GM12878 (cell line): ENCODE measurements around the gene FNIP1. TPM values are rescaled to one million over a fixed set of nuclear protein-coding genes. Genes with fewer than 3 reads are reported as not detected.

Experiments
- ATAC-seq: fragments of 200-7000 bp; cut with Tn5 transposase; 3 replicates; pipeline ENCODE4 v1.9.1; 2020; ENCODE audit warnings: mild to moderate bottlenecking, moderate library complexity
- BruUV-seq: library from RNA; stranded (reverse); fragments of 400-500 nt; replicated peaks from 2 replicates; lab custom pipeline; 2021; lab: Mats Ljungman, UMichigan
- CTCF ChIA-PET: fragments of 300-600 bp; sonication (Branson Sonifier 250); formaldehyde crosslinking; extraction: SDS; loops from one replicate; lab custom pipeline; 2021; ENCODE audit warnings: inconsistent platforms; lab: Yijun Ruan, JAX
- POLR2A ChIA-PET: fragments of 350-600 bp; formaldehyde crosslinking; extraction: SDS; loops from one replicate; lab custom pipeline; 2021; ENCODE audit warnings: inconsistent platforms; lab: Charles Lee
- RAD21 ChIA-PET: fragments of 300-600 bp; sonication (Branson Sonifier 250); formaldehyde crosslinking; loops from one replicate; lab custom pipeline; 2023; ENCODE audit warnings: antibody characterized with exemption; ENCODE audit not compliant: unreplicated experiment; lab: Charles Lee
- SMC1A ChIA-PET: fragments of 300-600 bp; sonication (Branson Sonifier 250); formaldehyde crosslinking; loops from one replicate; lab custom pipeline; 2023; ENCODE audit not compliant: unreplicated experiment, uncharacterized antibody; lab: Charles Lee
- DNase-seq: peaks from one replicate; pipeline ENCODE4 v3.0.0-alpha.2; 2011; ENCODE audit warnings: low read depth, low spot score
- FAIRE-seq: peaks from 3 replicates; lab custom pipeline; 2011; peaks lifted over from hg19 to GRCh38; lab: Jason Lieb, UNC
- H2AFZ ChIP-seq: 2 replicates; pipeline ENCODE4 v1.6.0; 2011; ENCODE audit warnings: low read depth, low read length, control low read depth; ENCODE audit not compliant: control insufficient read depth
- H3K27ac ChIP-seq: 2 replicates; pipeline ENCODE4 v1.5.1; 2011; ENCODE audit warnings: control low read depth; ENCODE audit not compliant: control insufficient read depth, insufficient read depth
- H3K27me3 ChIP-seq, 2 experiments: replicated peaks in 1 of 2; 2 replicates each; pipeline versions ENCODE4 v1.6.0 to v1.6.1; 2011; ENCODE audit warnings: low read length in 1 of 2; ENCODE audit not compliant: control insufficient read depth in 2 of 2, insufficient read depth in 2 of 2
- H3K36me3 ChIP-seq, 2 experiments: 2 replicates each; pipeline ENCODE4 v1.5.1; 2011; ENCODE audit warnings: low read length in 1 of 2; ENCODE audit not compliant: control insufficient read depth in 2 of 2, insufficient read depth in 2 of 2
- H3K4me1 ChIP-seq: 2 replicates; pipeline ENCODE4 v1.6.1; 2011; ENCODE audit warnings: mild to moderate bottlenecking, low read length, moderate library complexity, mixed read lengths; ENCODE audit not compliant: control insufficient read depth, insufficient read depth
- H3K4me2 ChIP-seq: 2 replicates; pipeline ENCODE4 v1.6.0; 2011; ENCODE audit warnings: control low read depth; ENCODE audit not compliant: control insufficient read depth, insufficient read depth
- H3K4me3 ChIP-seq: fragments of 200-600 bp; sonication (generic); 2 replicates; pipeline ENCODE4 v1.5.1; 2016
- H3K79me2 ChIP-seq: 2 replicates; pipeline ENCODE4 v1.6.0; 2011; ENCODE audit warnings: low read length; ENCODE audit not compliant: control insufficient read depth, insufficient read depth
- H3K9ac ChIP-seq: 2 replicates; pipeline ENCODE4 v1.8.0; 2011; ENCODE audit warnings: low read length, control low read depth, mixed read lengths; ENCODE audit not compliant: control insufficient read depth, insufficient read depth
- H3K9me3 ChIP-seq: replicated peaks from 3 replicates; pipeline ENCODE4 v1.5.1; 2011; ENCODE audit warnings: mild to moderate bottlenecking, low read length; ENCODE audit not compliant: control insufficient read depth, insufficient read depth
- H4K20me1 ChIP-seq: 2 replicates; pipeline ENCODE4 v1.6.0; 2011; ENCODE audit not compliant: control insufficient read depth, insufficient read depth
- FOXK2 ChIP-seq: fragments of 450-650 bp; IDR thresholded peaks from 2 replicates; pipeline ENCODE4 v1.6.1; 2017; ENCODE audit warnings: mild to moderate bottlenecking, moderate library complexity
- GABPA ChIP-seq: IDR thresholded peaks from 2 replicates; pipeline ENCODE4 v1.6.1; 2014; ENCODE audit warnings: antibody characterized with exemption, low read depth, mild to moderate bottlenecking, inconsistent platforms
- HDAC6 ChIP-seq: fragments of 200-600 bp; sonication (generic); IDR thresholded peaks from one replicate; pipeline ENCODE4 v1.8.0; 2017; ENCODE audit warnings: antibody characterized with exemption; ENCODE audit not compliant: unreplicated experiment
- JUNB ChIP-seq: IDR thresholded peaks from 2 replicates; pipeline ENCODE4 v1.6.1; 2016; ENCODE audit warnings: antibody characterized with exemption, mild to moderate bottlenecking
- KAT2A ChIP-seq: conservative IDR thresholded peaks from 2 replicates; pipeline ENCODE4 v1.6.1; 2011; ENCODE audit warnings: low read depth, low read length; ENCODE audit not compliant: control insufficient read depth
- NKRF ChIP-seq: fragments of 450-650 bp; conservative IDR thresholded peaks from 2 replicates; pipeline ENCODE4 v1.6.1; 2017; ENCODE audit warnings: mild to moderate bottlenecking, moderate library complexity
- ZBTB33 ChIP-seq: fragments of 450-650 bp; IDR thresholded peaks from 2 replicates; pipeline ENCODE4 v1.6.1; 2017; ENCODE audit warnings: mild to moderate bottlenecking
- WGBS: methylation state at CpG from one replicate; pipeline ENCODE4 v1.1.6; 2016; ENCODE audit warnings: low lambda C conversion rate; ENCODE audit not compliant: insufficient replicate concordance, insufficient coverage; ENCODE audit errors: missing lambda C conversion rate; 5-methylcytosine and 5-hydroxymethylcytosine counted together
- in situ Hi-C: fragments of 300-500 bp; cut with MboI; formaldehyde crosslinking; loops from 9 replicates; pipeline ENCODE4 v1.14.3; 2018; ENCODE audit warnings: mixed read lengths
- intact Hi-C: fragments of 100-400 bp; cut with micrococcal nuclease; formaldehyde crosslinking; loops from one replicate; pipeline ENCODE4 v1.14.2; 2022; ENCODE audit not compliant: unreplicated experiment
- polyA plus RNA-seq, 11 experiments: library from polyadenylated mRNA; depleted of rRNA in 4 of 11; unstranded in 6 of 11; stranded (reverse) in 5 of 11; fragments of >200 nt; fragmentation: Nextera tagmentation in 4 of 11; fragmentation: Illumina TruSeq in 1 of 11; extraction: Ambion mirVana in 4 of 11; extraction: Trizol in 1 of 11; gene quantifications; 1 replicate in 1 of 11; 2 replicates in 10 of 11; pipeline versions ENCODE4 v1.2.1 to v1.2.3, GENCODE V29; 2011 to 2016; ENCODE audit warnings: inconsistent platforms in 2 of 11, missing spikeins in 2 of 11, low read depth in 1 of 11
- total RNA-seq, 4 experiments: library from RNA; depleted of rRNA in 3 of 4; stranded (reverse); fragments of >200 nt in 3 of 4; fragmentation: Illumina TruSeq in 1 of 4; extraction: Trizol in 1 of 4; gene quantifications; 2 replicates each; pipeline versions ENCODE4 v1.2.1 to v1.2.3, GENCODE V29; 2013 to 2021

FNIP1 gene
- total and polyA plus RNA-seq, 10 of the 15 experiments (the other 5 are each of a cell fraction or from before 2014, with no cell fraction given), result 4.3 to 18.0 (median 14.0) TPM

GRCh38 chr5:131846536-131846935, 49.7 kb upstream of the FNIP1 start:
- Histone ChIP-seq H3K4me3 (no peak overlapping the region), H3K4me2 (no peak overlapping the region), H3K79me2 (no peaks in the 10 kb centered on the region), H4K20me1 (no peaks in the 10 kb centered on the region)
- intact Hi-C loops, result no loop called here
- ChIA-PET POLR2A (no interaction called here), RAD21 (no interaction called here)
- no peak for DNase-seq
- TF ChIP-seq NKRF, result no peak
- no peak for TF ChIP-seq GABPA
- TF ChIP-seq ZBTB33, result no peak
- no peak for TF ChIP-seq KAT2A
- TF ChIP-seq JUNB, result no peak
- TF ChIP-seq FOXK2, result no peak
- no peak for TF ChIP-seq HDAC6
- TF ChIP-seq, all 136 proteins: peak for 0
- Histone ChIP-seq H3K4me1 (no peaks in the 10 kb centered on the region), H3K9me3 (peaks cover 4% of the 10 kb centered on the region; the same call in 2 of the 3 replicates), H3K27ac (no peak overlapping the region), H3K36me3 (no peaks in the 10 kb centered on the region), H3K9ac (no peak overlapping the region), H3K27me3 (no peaks in the 10 kb centered on the region), H2AFZ (no peak overlapping the region)
- ChIA-PET CTCF (interaction anchor here (1.0 to 1.5 kb wide), 3 partner anchors 10 to 36 kb away, joined by 3 to 4 read pairs (median 3); no protein-coding TSS in a partner anchor), SMC1A (no interaction called here)
- in situ Hi-C loops, result no loop called here
- BruUV-seq, result no TSS peak
- FAIRE-seq (no peak), ATAC-seq (no peak)
- 3% methylated on average over 1 of the region's 1 CpG for whole genome bisulfite sequencing
